HS-5 (cell line): ENCODE results near the gene MICAL2.

ENCODE experiments used
- DNase-seq: peaks from one replicate; pipeline ENCODE4 v3.0.0-alpha.2; 2012; ENCODE audit warnings: low read depth

Gene MICAL2

GRCh38 chr11:12155696-12156095 is 45.3 kb downstream of the MICAL2 start:
- no peak for DNase-seq

- DNase-seq, result no peak
Observed at GRCh38 chr11:12156301-12157140, 46.1 kb downstream of the MICAL2 start.

- DNase-seq, result no peak
Observed at GRCh38 chr11:12157241-12157661, 46.9 kb downstream of the MICAL2 start.

- no peak for DNase-seq
Observed at GRCh38 chr11:12158909-12159308, 48.5 kb downstream of the MICAL2 start.

- peak; percentile 61 for DNase-seq
Observed at GRCh38 chr11:12159351-12160099, 49.1 kb downstream of the MICAL2 start.

- DNase-seq, result no peak
Observed at GRCh38 chr11:12160231-12160630, 49.8 kb downstream of the MICAL2 start.

GRCh38 chr11:12160680-12161079 is 50.3 kb downstream of the MICAL2 start:
- no peak for DNase-seq

GRCh38 chr11:12161137-12161536 is 50.7 kb downstream of the MICAL2 start:
- DNase-seq, result no peak

- no peak for DNase-seq
Observed at GRCh38 chr11:12161603-12162350, 51.4 kb downstream of the MICAL2 start.

GRCh38 chr11:12162652-12163051 is 52.3 kb downstream of the MICAL2 start:
- no peak for DNase-seq

- DNase-seq, result no peak
Observed at GRCh38 chr11:12163181-12163941, 53.0 kb downstream of the MICAL2 start.

GRCh38 chr11:12164061-12165014 is 53.9 kb downstream of the MICAL2 start:
- DNase-seq, result peak; percentile 83

- DNase-seq, result no peak
Observed at GRCh38 chr11:12165237-12165875, 55.0 kb downstream of the MICAL2 start.

- no peak for DNase-seq
Observed at GRCh38 chr11:12166299-12167060, 56.1 kb downstream of the MICAL2 start.

GRCh38 chr11:12167061-12168000 is 56.9 kb downstream of the MICAL2 start:
- DNase-seq, result peak; percentile 88

- DNase-seq, result no peak
Observed at GRCh38 chr11:12168114-12168513, 57.7 kb downstream of the MICAL2 start.

- no peak for DNase-seq
Observed at GRCh38 chr11:12169822-12170221, 59.4 kb downstream of the MICAL2 start.

GRCh38 chr11:12170501-12170900 is 60.1 kb downstream of the MICAL2 start:
- no peak for DNase-seq
